Endothelial cell of umbilical vein (primary cell): ENCODE data around the gene PPEF1.

Source experiments
- EZH2 ChIP-seq: IDR thresholded peaks from 2 replicates; pipeline ENCODE4 v1.6.1; 2012; ENCODE audit warnings: borderline replicate concordance, low read depth, mild to moderate bottlenecking, moderate library complexity, low read length, inconsistent platforms; ENCODE audit not compliant: severe bottlenecking
- JUN ChIP-seq: IDR thresholded peaks from 2 replicates; pipeline ENCODE4 v1.6.1; 2011; ENCODE audit warnings: borderline replicate concordance, low read depth; ENCODE audit not compliant: insufficient read length, insufficient read depth
- MYC ChIP-seq: IDR thresholded peaks from one replicate; pipeline ENCODE4 v1.6.1; 2011; ENCODE audit warnings: mild to moderate bottlenecking, low read depth, low read length
- POLR2A ChIP-seq: IDR thresholded peaks from 2 replicates; pipeline ENCODE4 v1.6.1; 2012; ENCODE audit warnings: low read depth, mild to moderate bottlenecking, control low read depth, low read length
- TF ChIP-seq, protein P1 (sequence below): IDR thresholded peaks from 2 replicates; pipeline ENCODE4 v1.6.1; 2011; ENCODE audit not compliant: insufficient read depth, insufficient read length
- TF ChIP-seq, protein P2 (sequence below), 2 donors: IDR thresholded peaks; 1 replicate in 1 of 2; 2 replicates in 1 of 2; pipeline ENCODE4 v1.5.1; 2011; ENCODE audit warnings: low read length in 2 of 2, mild to moderate bottlenecking in 2 of 2, moderate library complexity in 2 of 2, control low read depth in 1 of 2, inconsistent platforms in 1 of 2, low read depth in 1 of 2; ENCODE audit not compliant: insufficient read depth in 1 of 2; ENCODE audit errors: extremely low read depth in 1 of 2

DNA sequence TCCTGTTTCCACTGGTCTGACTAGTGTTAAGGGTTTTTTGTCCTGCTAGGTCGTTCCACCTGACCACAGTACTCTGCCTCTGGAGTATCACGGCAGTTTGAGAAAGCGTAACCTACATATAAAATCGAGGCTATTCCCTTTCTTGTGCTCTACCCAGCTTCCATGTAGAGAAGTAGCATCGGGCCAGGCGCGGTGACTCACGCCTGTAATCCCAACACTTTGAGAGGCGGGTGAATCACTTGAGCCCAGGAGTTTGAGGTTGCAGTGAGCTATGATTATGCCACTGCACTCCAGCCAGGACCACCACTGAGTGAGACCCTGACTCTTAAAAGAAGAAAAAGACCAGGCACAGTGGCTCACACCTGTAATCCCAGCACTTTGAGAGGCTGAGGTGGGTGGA is 7.5 kb downstream of the PPEF1 start:
- TF ChIP-seq, protein P1, sequence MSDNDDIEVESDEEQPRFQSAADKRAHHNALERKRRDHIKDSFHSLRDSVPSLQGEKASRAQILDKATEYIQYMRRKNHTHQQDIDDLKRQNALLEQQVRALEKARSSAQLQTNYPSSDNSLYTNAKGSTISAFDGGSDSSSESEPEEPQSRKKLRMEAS, result no peak
- TF ChIP-seq, protein P2, sequence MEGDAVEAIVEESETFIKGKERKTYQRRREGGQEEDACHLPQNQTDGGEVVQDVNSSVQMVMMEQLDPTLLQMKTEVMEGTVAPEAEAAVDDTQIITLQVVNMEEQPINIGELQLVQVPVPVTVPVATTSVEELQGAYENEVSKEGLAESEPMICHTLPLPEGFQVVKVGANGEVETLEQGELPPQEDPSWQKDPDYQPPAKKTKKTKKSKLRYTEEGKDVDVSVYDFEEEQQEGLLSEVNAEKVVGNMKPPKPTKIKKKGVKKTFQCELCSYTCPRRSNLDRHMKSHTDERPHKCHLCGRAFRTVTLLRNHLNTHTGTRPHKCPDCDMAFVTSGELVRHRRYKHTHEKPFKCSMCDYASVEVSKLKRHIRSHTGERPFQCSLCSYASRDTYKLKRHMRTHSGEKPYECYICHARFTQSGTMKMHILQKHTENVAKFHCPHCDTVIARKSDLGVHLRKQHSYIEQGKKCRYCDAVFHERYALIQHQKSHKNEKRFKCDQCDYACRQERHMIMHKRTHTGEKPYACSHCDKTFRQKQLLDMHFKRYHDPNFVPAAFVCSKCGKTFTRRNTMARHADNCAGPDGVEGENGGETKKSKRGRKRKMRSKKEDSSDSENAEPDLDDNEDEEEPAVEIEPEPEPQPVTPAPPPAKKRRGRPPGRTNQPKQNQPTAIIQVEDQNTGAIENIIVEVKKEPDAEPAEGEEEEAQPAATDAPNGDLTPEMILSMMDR (IDR thresholded peaks at IDR 0.05; ENCODE audit: extremely low read depth in 1 of 2, insufficient read depth in 1 of 2, low read depth in 1 of 2, low read length in 2 of 2), result no peak
- no peak for TF ChIP-seq EZH2
- no peak for TF ChIP-seq POLR2A
- TF ChIP-seq MYC, result no peak
- TF ChIP-seq JUN, result no peak
